IMR-90 (cell line): ENCODE data around the gene MPPED1. TPM values are rescaled to one million over a fixed set of nuclear protein-coding genes. Genes with fewer than 3 reads are reported as not detected.

Experiments used
- ATAC-seq: fragments of 200-7000 bp; cut with Tn5 transposase; 2 replicates; pipeline ENCODE4 v1.9.1; 2020; ENCODE audit warnings: low read depth, mild to moderate bottlenecking, moderate library complexity
- BruUV-seq: library from RNA; stranded (reverse); fragments of 400-500 nt; replicated peaks from 2 replicates; lab custom pipeline; 2021; lab: Mats Ljungman, UMichigan
- CTCF ChIA-PET: fragments of 300-600 bp; formaldehyde crosslinking; extraction: SDS; loops from one replicate; lab custom pipeline; 2021; ENCODE audit warnings: antibody characterized with exemption; lab: Yijun Ruan, JAX
- POLR2A ChIA-PET: fragments of 300-600 bp; sonication (Branson Sonifier 250); formaldehyde crosslinking; loops from one replicate; lab custom pipeline; 2022; ENCODE audit warnings: antibody characterized with exemption; ENCODE audit not compliant: unreplicated experiment; lab: Charles Lee
- DNase-seq: peaks from one replicate; pipeline ENCODE4 v3.0.0; 2013
- H2AFZ ChIP-seq: replicated peaks from 2 replicates; pipeline ENCODE3; 2013; ENCODE audit warnings: low read length, mild to moderate bottlenecking; ENCODE audit not compliant: poor library complexity
- H2AK5ac ChIP-seq: 2 replicates; pipeline ENCODE4 v1.6.1; 2013; ENCODE audit warnings: low read depth, low read length, inconsistent platforms
- H2AK9ac ChIP-seq: replicated peaks from 2 replicates; pipeline ENCODE3; 2013; ENCODE audit warnings: mild to moderate bottlenecking, low read depth, low read length, moderate library complexity; ENCODE audit not compliant: poor library complexity
- H2BK120ac ChIP-seq: 2 replicates; pipeline ENCODE4 v1.6.1; 2013; ENCODE audit warnings: low read depth, low read length, inconsistent platforms
- H2BK15ac ChIP-seq: 3 replicates; pipeline ENCODE4 v1.6.1; 2013; ENCODE audit warnings: low read depth, low read length, inconsistent platforms
- H2BK20ac ChIP-seq: 2 replicates; pipeline ENCODE4 v1.6.1; 2013; ENCODE audit warnings: low read depth, mild to moderate bottlenecking, inconsistent platforms, low read length, moderate library complexity
- H2BK5ac ChIP-seq: 2 replicates; pipeline ENCODE4 v1.6.1; 2013; ENCODE audit warnings: mild to moderate bottlenecking, low read depth, low read length, inconsistent platforms; ENCODE audit not compliant: poor library complexity, severe bottlenecking
- H3K14ac ChIP-seq: replicated peaks from 2 replicates; pipeline ENCODE4 v1.6.1; 2013; ENCODE audit warnings: low read depth, low read length, inconsistent platforms
- H3K18ac ChIP-seq: 2 replicates; pipeline ENCODE4 v1.6.1; 2013; ENCODE audit warnings: low read depth, low read length, control low read depth
- H3K23ac ChIP-seq: 2 replicates; pipeline ENCODE4 v1.6.1; 2013; ENCODE audit warnings: low read depth, low read length, inconsistent platforms
- H3K27ac ChIP-seq: 2 replicates; pipeline ENCODE4 v1.5.1; 2013; ENCODE audit warnings: mild to moderate bottlenecking, control low read depth, low read length; ENCODE audit not compliant: insufficient read depth
- H3K27me3 ChIP-seq: 2 replicates; pipeline ENCODE4 v1.6.1; 2013; ENCODE audit warnings: low read length; ENCODE audit not compliant: control insufficient read depth, insufficient read depth
- H3K36me3 ChIP-seq: 2 replicates; pipeline ENCODE4 v1.6.1; 2013; ENCODE audit warnings: low read length, mixed read lengths; ENCODE audit not compliant: control insufficient read depth, insufficient read depth
- H3K4ac ChIP-seq: 2 replicates; pipeline ENCODE4 v1.6.1; 2013; ENCODE audit warnings: low read depth, low read length, inconsistent platforms
- H3K4me1 ChIP-seq: 2 replicates; pipeline ENCODE4 v1.6.1; 2013; ENCODE audit warnings: low read length, mixed read lengths; ENCODE audit not compliant: control insufficient read depth, insufficient read depth
- H3K4me2 ChIP-seq: 2 replicates; pipeline ENCODE4 v1.6.1; 2013; ENCODE audit warnings: low read depth, mild to moderate bottlenecking, control low read depth, low read length, moderate library complexity
- H3K4me3 ChIP-seq: 2 replicates; pipeline ENCODE4 v1.5.1; 2013; ENCODE audit warnings: low read depth, mild to moderate bottlenecking, control low read depth, low read length, moderate library complexity; ENCODE audit not compliant: insufficient read depth
- H3K56ac ChIP-seq: 2 replicates; pipeline ENCODE4 v1.6.1; 2013; ENCODE audit warnings: low read length, inconsistent platforms; ENCODE audit not compliant: insufficient read depth; ENCODE audit errors: extremely low read depth
- H3K79me1 ChIP-seq, 2 experiments: 2 replicates each; pipeline ENCODE4 v1.6.1; 2013; ENCODE audit warnings: low read length in 2 of 2, inconsistent platforms in 1 of 2, low read depth in 1 of 2
- H3K9ac ChIP-seq: 2 replicates; pipeline ENCODE4 v1.6.1; 2013; ENCODE audit warnings: low read depth, low read length, control low read depth
- H3K9me1 ChIP-seq: 2 replicates; pipeline ENCODE4 v1.6.1; 2013; ENCODE audit warnings: low read length, inconsistent platforms; ENCODE audit not compliant: insufficient read depth
- H3K9me3 ChIP-seq: 2 replicates; pipeline ENCODE4 v1.6.1; 2013; ENCODE audit warnings: low read length; ENCODE audit not compliant: control insufficient read depth, insufficient read depth
- H4K20me1 ChIP-seq: 2 replicates; pipeline ENCODE4 v1.6.1; 2013; ENCODE audit warnings: low read length, inconsistent platforms; ENCODE audit not compliant: insufficient read depth
- H4K5ac ChIP-seq: 2 replicates; pipeline ENCODE4 v1.6.1; 2013; ENCODE audit warnings: mild to moderate bottlenecking, low read depth, low read length, control low read depth
- H4K8ac ChIP-seq, 2 experiments: 2 replicates each; pipeline ENCODE4 v1.6.1; 2013; ENCODE audit warnings: low read depth in 2 of 2, low read length in 2 of 2, control low read depth in 1 of 2, inconsistent platforms in 1 of 2
- H4K91ac ChIP-seq: 2 replicates; pipeline ENCODE4 v1.6.1; 2013; ENCODE audit warnings: low read depth, low read length, inconsistent platforms; ENCODE audit not compliant: insufficient read depth
- CEBPB ChIP-seq: IDR thresholded peaks from 2 replicates; pipeline ENCODE4 v1.6.1; 2012; ENCODE audit warnings: low read depth, low read length, improper control_type of control experiment
- CHD1 ChIP-seq: IDR thresholded peaks from 2 replicates; pipeline ENCODE4 v1.6.1; 2012; ENCODE audit warnings: low read depth, low read length, improper control_type of control experiment
- CTCF ChIP-seq: conservative IDR thresholded peaks from 2 replicates; pipeline ENCODE4 v1.5.1; 2012; ENCODE audit warnings: mild to moderate bottlenecking, low read depth, low read length, improper control_type of control experiment
- FOS ChIP-seq: fragments of 150-350 bp; IDR thresholded peaks from 2 replicates; pipeline ENCODE4 v1.6.1; 2016; ENCODE audit warnings: low read depth, low read length
- MAFK ChIP-seq: IDR thresholded peaks from 2 replicates; pipeline ENCODE4 v1.6.1; 2012; ENCODE audit warnings: low read depth, low read length, improper control_type of control experiment
- MAZ ChIP-seq: IDR thresholded peaks from 2 replicates; pipeline ENCODE4 v1.6.1; 2012; ENCODE audit warnings: low read depth, mild to moderate bottlenecking, low read length, improper control_type of control experiment, moderate library complexity, borderline replicate concordance
- MXI1 ChIP-seq: IDR thresholded peaks from 2 replicates; pipeline ENCODE4 v1.6.1; 2012; ENCODE audit warnings: low read depth, mild to moderate bottlenecking, low read length, moderate library complexity, borderline replicate concordance
- NFE2L2 ChIP-seq: fragments of 150-350 bp; IDR thresholded peaks from 2 replicates; pipeline ENCODE4 v1.6.1; 2016; ENCODE audit warnings: low read depth, mild to moderate bottlenecking, low read length
- POLR2A ChIP-seq: IDR thresholded peaks from 2 replicates; pipeline ENCODE4 v1.6.1; 2012; ENCODE audit warnings: mild to moderate bottlenecking, low read depth, low read length
- RFX5 ChIP-seq: IDR thresholded peaks from 2 replicates; pipeline ENCODE4 v1.8.0; 2012; ENCODE audit warnings: low read depth, mild to moderate bottlenecking, low read length, moderate library complexity
- SMC3 ChIP-seq: fragments of 150-350 bp; IDR thresholded peaks from 2 replicates; pipeline ENCODE4 v1.6.1; 2016; ENCODE audit warnings: low read depth, mild to moderate bottlenecking, antibody characterized with exemption, low read length, moderate library complexity
- USF2 ChIP-seq: fragments of 150-350 bp; IDR thresholded peaks from 2 replicates; pipeline ENCODE4 v1.6.1; 2017; ENCODE audit warnings: mild to moderate bottlenecking, antibody characterized with exemption, low read length, low read depth
- WGBS, 2 experiments: methylation state at CpG; one replicate each; pipeline versions ENCODE4 v1.1.5 to v1.1.7; 2013; ENCODE audit warnings: missing lambda C conversion rate in 2 of 2; ENCODE audit not compliant: insufficient read length in 1 of 2; ENCODE audit errors: extremely low coverage in 2 of 2; 5-methylcytosine and 5-hydroxymethylcytosine counted together
- dilution Hi-C: fragments of 300-500 bp; cut with HindIII; formaldehyde crosslinking; loops from one replicate; pipeline ENCODE4 v1.14.3; 2018; ENCODE audit warnings: low sequenced_read_pairs; ENCODE audit not compliant: unreplicated experiment
- in situ Hi-C: fragments of 300-500 bp; cut with MboI; formaldehyde crosslinking; loops from 3 replicates; pipeline ENCODE4 v1.14.3; 2019; ENCODE audit warnings: low sequenced_read_pairs, inconsistent platforms, mixed read lengths
- intact Hi-C: fragments of 100-400 bp; cut with micrococcal nuclease; formaldehyde crosslinking; loops from 2 replicates; pipeline ENCODE4 v1.10.0; 2022
- polyA plus RNA-seq, 3 experiments: library from polyadenylated mRNA; depleted of rRNA; stranded (reverse); fragments of >200 nt; gene quantifications; 2 replicates each; pipeline ENCODE4 v1.2.3, GENCODE V29; 2012; ENCODE audit warnings: low replicate concordance in 1 of 3
- total RNA-seq: library from RNA; depleted of rRNA; stranded (reverse); fragments of >200 nt; gene quantifications from 2 replicates; pipeline ENCODE4 v1.2.3, GENCODE V29; 2012

Gene MPPED1
- total and polyA plus RNA-seq, 2 of the 4 experiments (the other 2 are of a cell fraction), result not detected

GRCh38 chr22:43396321-43396933, 15.4 kb upstream of the MPPED1 start:
- ATAC-seq, result no peak
- no peak overlapping the region for H3K18ac ChIP-seq
- no peak overlapping the region for H3K56ac ChIP-seq
- H3K27ac ChIP-seq, result no peak overlapping the region
- POLR2A ChIA-PET, result no interaction called here
- no peak overlapping the region for H2AK9ac ChIP-seq
- H2AK5ac ChIP-seq, result no peak overlapping the region
- no peak overlapping the region for H2BK20ac ChIP-seq
- no peak overlapping the region for H2BK5ac ChIP-seq
- dilution Hi-C loops (no loop called here), in situ Hi-C loops (loop anchor here (25.0 kb wide), 1 partner anchor 1241 kb away; no protein-coding TSS in a partner anchor), intact Hi-C loops (no loop called here)
- no peak overlapping the region for H4K8ac ChIP-seq
- no peak overlapping the region for H2AFZ ChIP-seq
- H3K27me3 ChIP-seq, result peaks cover 7% of the 10 kb centered on the region; the same call in 1 of the 2 replicates
- CTCF ChIA-PET, result no interaction called here
- no peak overlapping the region for H2BK120ac ChIP-seq
- BruUV-seq, result no TSS peak
- no peak overlapping the region for H3K4me2 ChIP-seq
- TF ChIP-seq MAZ (no peak), USF2 (no peak), FOS (no peak), CTCF (no peak), RFX5 (no peak), CHD1 (no peak), SMC3 (no peak), POLR2A (no peak), CEBPB (no peak), MAFK (no peak), NFE2L2 (no peak), MXI1 (no peak)
- H3K9me3 ChIP-seq, result no peaks in the 10 kb centered on the region
- 51% methylated on average over 6 of the region's 17 CpGs; no CpG with 5 or more reads in 1 of the 2 experiments for WGBS, 2 experiments
- H3K14ac ChIP-seq, result no peak overlapping the region
- DNase-seq, result no peak
- no peaks in the 10 kb centered on the region for H3K4me1 ChIP-seq
- H3K79me1 ChIP-seq, result no peaks in the 10 kb centered on the region
- H3K9ac ChIP-seq, result no peak overlapping the region
- no peaks in the 10 kb centered on the region for H4K20me1 ChIP-seq
- H3K9me1 ChIP-seq, result no peaks in the 10 kb centered on the region
- H3K36me3 ChIP-seq, result no peaks in the 10 kb centered on the region
- no peak overlapping the region for H3K23ac ChIP-seq
- H3K4me3 ChIP-seq, result no peak overlapping the region
- H3K4ac ChIP-seq, result no peak overlapping the region
- no peak overlapping the region for H2BK15ac ChIP-seq
- H4K5ac ChIP-seq, result no peak overlapping the region
- no peak overlapping the region for H4K91ac ChIP-seq
